ENCODE measurements around the gene DEFB129. TPM values are rescaled to one million over a fixed set of nuclear protein-coding genes. Genes with fewer than 3 reads are reported as not detected.

The DEFB129 gene
- total and polyA plus RNA-seq, 11 donors: not detected

- TF ChIP-seq POLR2A (IDR thresholded peaks at IDR 0.05): no peak
- TF ChIP-seq, protein P1, sequence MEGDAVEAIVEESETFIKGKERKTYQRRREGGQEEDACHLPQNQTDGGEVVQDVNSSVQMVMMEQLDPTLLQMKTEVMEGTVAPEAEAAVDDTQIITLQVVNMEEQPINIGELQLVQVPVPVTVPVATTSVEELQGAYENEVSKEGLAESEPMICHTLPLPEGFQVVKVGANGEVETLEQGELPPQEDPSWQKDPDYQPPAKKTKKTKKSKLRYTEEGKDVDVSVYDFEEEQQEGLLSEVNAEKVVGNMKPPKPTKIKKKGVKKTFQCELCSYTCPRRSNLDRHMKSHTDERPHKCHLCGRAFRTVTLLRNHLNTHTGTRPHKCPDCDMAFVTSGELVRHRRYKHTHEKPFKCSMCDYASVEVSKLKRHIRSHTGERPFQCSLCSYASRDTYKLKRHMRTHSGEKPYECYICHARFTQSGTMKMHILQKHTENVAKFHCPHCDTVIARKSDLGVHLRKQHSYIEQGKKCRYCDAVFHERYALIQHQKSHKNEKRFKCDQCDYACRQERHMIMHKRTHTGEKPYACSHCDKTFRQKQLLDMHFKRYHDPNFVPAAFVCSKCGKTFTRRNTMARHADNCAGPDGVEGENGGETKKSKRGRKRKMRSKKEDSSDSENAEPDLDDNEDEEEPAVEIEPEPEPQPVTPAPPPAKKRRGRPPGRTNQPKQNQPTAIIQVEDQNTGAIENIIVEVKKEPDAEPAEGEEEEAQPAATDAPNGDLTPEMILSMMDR (IDR thresholded peaks at IDR 0.05): peak in 8 of 12 donors; percentile 11 to 54 (median 28)
- ATAC-seq (peak in 3 of 4 donors; percentile 47 to 74 (median 73)), DNase-seq (peak in 1 of 5 donors; percentile 42)
- no peaks in the 10 kb centered on the region for H3K36me3 ChIP-seq
- no peak overlapping the region for H3K27ac ChIP-seq
- intact Hi-C loops (cut with DNase I): loop anchor here in 1 of 10 donors (2.0 kb wide), 1 partner anchor 31 kb away; no protein-coding TSS in a partner anchor
- 36 to 67% (median 46%) methylated on average over 1 of the region's 1 CpG for WGBS, 4 donors
- H3K27me3 ChIP-seq: peaks cover 0 to 5% (median 0%) of the 10 kb centered on the region in 9 donors
- H3K4me1 ChIP-seq: peaks cover 0 to 8% (median 0%) of the 10 kb centered on the region in 12 donors
- no peaks in the 10 kb centered on the region for H3K9me3 ChIP-seq
- no peak overlapping the region for H3K4me3 ChIP-seq
These were observed 8.8 kb downstream of the DEFB129 start for GRCh38 chr20:235891-236290.

GRCh38 chr20:237489-237888 is 10.4 kb downstream of the DEFB129 start:
- intact Hi-C loops (cut with DNase I): loop anchor here in 1 of 10 donors (2.0 kb wide), 1 partner anchor 29 kb away; no protein-coding TSS in a partner anchor
- Histone ChIP-seq H3K36me3 (no peaks in the 10 kb centered on the region), H3K4me1 (peaks cover 0 to 8% (median 0%) of the 10 kb centered on the region in 12 donors), H3K27me3 (peaks cover 0 to 13% (median 0%) of the 10 kb centered on the region in 9 donors), H3K9me3 (no peaks in the 10 kb centered on the region), H3K27ac (peak overlapping the region in 1 of 12 donors; percentile 80), H3K4me3 (peak overlapping the region in 1 of 12 donors; percentile 47)
- TF ChIP-seq, protein P1 (IDR thresholded peaks at IDR 0.05): no peak
- no peak for TF ChIP-seq POLR2A (IDR thresholded peaks at IDR 0.05)
- ATAC-seq (peak in 2 of 4 donors; percentile 53 to 62), DNase-seq (peak in 2 of 5 donors; percentile 28 to 32)
- whole genome bisulfite sequencing, 4 donors: 58 to 64% (median 62%) methylated on average over 4 of the region's 4 CpGs

- TF ChIP-seq, protein P1 (IDR thresholded peaks at IDR 0.05): no peak
- no peak for TF ChIP-seq POLR2A (IDR thresholded peaks at IDR 0.05)
- DNase-seq: no peak
- H3K27ac ChIP-seq: peak overlapping the region in 1 of 12 donors; percentile 80
- H3K36me3 ChIP-seq: no peaks in the 10 kb centered on the region
- no peak for ATAC-seq
- peaks cover 0 to 8% (median 0%) of the 10 kb centered on the region in 12 donors for H3K4me1 ChIP-seq
- intact Hi-C loops (cut with DNase I): loop anchor here in 1 of 10 donors (2.0 kb wide), 1 partner anchor 29 kb away; no protein-coding TSS in a partner anchor
- H3K9me3 ChIP-seq: no peaks in the 10 kb centered on the region
- peak overlapping the region in 1 of 12 donors; percentile 47 for H3K4me3 ChIP-seq
- WGBS, 4 donors: 74 to 78% (median 75%) methylated on average over 3 of the region's 3 CpGs
- peaks cover 0 to 13% (median 0%) of the 10 kb centered on the region in 9 donors for H3K27me3 ChIP-seq
These were observed 10.9 kb downstream of the DEFB129 start for GRCh38 chr20:237929-238328.

DNA sequence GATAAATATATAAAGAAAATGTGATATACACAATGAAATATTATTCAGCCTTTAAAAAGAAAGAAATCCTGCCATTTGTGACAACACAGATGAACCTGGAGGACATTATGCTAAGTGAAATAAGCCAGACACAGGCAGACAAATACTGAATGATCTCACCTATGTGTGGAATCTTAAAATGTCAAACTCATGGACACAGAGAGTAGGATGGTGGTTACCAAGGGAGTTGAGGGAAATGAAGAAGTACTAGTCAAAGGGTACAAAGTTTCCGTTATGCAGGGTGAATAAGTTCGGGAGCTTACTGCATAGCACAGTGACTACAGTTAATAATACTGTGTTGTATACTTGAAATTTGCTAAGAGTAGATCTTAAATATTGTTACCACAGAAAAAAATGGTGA is 15.8 kb downstream of the DEFB129 start:
- DNase-seq (no peak), ATAC-seq (no peak)
- peaks cover 0 to 13% (median 0%) of the 10 kb centered on the region in 9 donors for H3K27me3 ChIP-seq
- H3K4me3 ChIP-seq: no peak overlapping the region
- H3K4me1 ChIP-seq: no peaks in the 10 kb centered on the region
- intact Hi-C loops (cut with DNase I): no loop called here
- H3K27ac ChIP-seq: no peak overlapping the region
- no peaks in the 10 kb centered on the region for H3K36me3 ChIP-seq
- TF ChIP-seq, protein P1 (IDR thresholded peaks at IDR 0.05): no peak
- TF ChIP-seq POLR2A (IDR thresholded peaks at IDR 0.05): no peak
- peaks cover 0 to 5% (median 0%) of the 10 kb centered on the region in 12 donors for H3K9me3 ChIP-seq
- 81 to 91% (median 81%) methylated on average over 2 of the region's 2 CpGs for WGBS, 4 donors
